Parathyroid adenoma (tissue), 2 donors: ENCODE results near the gene GPC6.

Source experiments
- H2AFZ ChIP-seq: fragments of 300-600 bp; sonication (generic); one replicate; pipeline ENCODE4 v1.7.0; 2017; ENCODE audit warnings: antibody characterized with exemption, mild to moderate bottlenecking
- H3K27ac ChIP-seq: fragments of 300-600 bp; sonication (generic); one replicate; pipeline ENCODE4 v1.7.0; 2017
- H3K27me3 ChIP-seq: fragments of 300-600 bp; sonication (generic); one replicate; pipeline ENCODE4 v1.7.0; 2017; ENCODE audit warnings: low read length; ENCODE audit not compliant: control insufficient read depth, insufficient read depth
- H3K36me3 ChIP-seq: fragments of 300-600 bp; sonication (generic); one replicate; pipeline ENCODE4 v1.7.0; 2017; ENCODE audit warnings: low read length; ENCODE audit not compliant: control insufficient read depth, insufficient read depth
- H3K4me1 ChIP-seq: fragments of 300-600 bp; sonication (generic); one replicate; pipeline ENCODE4 v1.7.0; 2017; ENCODE audit warnings: control low read depth
- H3K4me2 ChIP-seq: fragments of 300-600 bp; sonication (generic); one replicate; pipeline ENCODE4 v1.7.0; 2017; ENCODE audit warnings: low read length
- H3K4me3 ChIP-seq: fragments of 300-600 bp; sonication (generic); one replicate; pipeline ENCODE4 v1.7.0; 2017; ENCODE audit warnings: low read depth, low read length
- H3K79me2 ChIP-seq: fragments of 300-600 bp; sonication (generic); one replicate; pipeline ENCODE4 v1.7.0; 2017; ENCODE audit warnings: control low read depth
- H3K9ac ChIP-seq: fragments of 300-600 bp; sonication (generic); one replicate; pipeline ENCODE4 v1.7.0; 2017; ENCODE audit warnings: mild to moderate bottlenecking
- H3K9me3 ChIP-seq: fragments of 300-600 bp; sonication (generic); one replicate; pipeline ENCODE4 v1.7.0; 2017; ENCODE audit warnings: low read length; ENCODE audit not compliant: control insufficient read depth
- CTCF ChIP-seq: fragments of 300-600 bp; sonication (generic); IDR thresholded peaks from one replicate; pipeline ENCODE4 v1.7.0; 2017; ENCODE audit warnings: antibody characterized with exemption, mild to moderate bottlenecking
- donor health status: primary hyperparathyroidism.

The GPC6 gene

GRCh38 chr13:93499991-93500390 lies 273.4 kb downstream of the GPC6 start:
- Histone ChIP-seq H3K27ac (no peak overlapping the region), H2AFZ (no peak overlapping the region), H3K9ac (no peak overlapping the region), H3K27me3 (no peaks in the 10 kb centered on the region), H3K4me1 (no peaks in the 10 kb centered on the region), H3K9me3 (no peaks in the 10 kb centered on the region), H3K4me2 (no peak overlapping the region), H3K79me2 (no peaks in the 10 kb centered on the region), H3K36me3 (no peaks in the 10 kb centered on the region), H3K4me3 (no peak overlapping the region)
- TF ChIP-seq CTCF = no peak

- no peak for TF ChIP-seq CTCF
- H3K4me1 ChIP-seq = no peaks in the 10 kb centered on the region
- H3K9ac ChIP-seq = no peak overlapping the region
These were observed 275.5 kb downstream of the GPC6 start for GRCh38 chr13:93502071-93502470.

GRCh38 chr13:93502987-93503615 lies 276.5 kb downstream of the GPC6 start:
- Histone ChIP-seq H3K27ac (no peak overlapping the region), H3K79me2 (no peaks in the 10 kb centered on the region), H3K36me3 (no peaks in the 10 kb centered on the region), H3K4me1 (no peaks in the 10 kb centered on the region), H3K4me2 (no peak overlapping the region), H3K9me3 (no peaks in the 10 kb centered on the region), H3K27me3 (no peaks in the 10 kb centered on the region), H3K9ac (no peak overlapping the region), H2AFZ (no peak overlapping the region), H3K4me3 (no peak overlapping the region)
- TF ChIP-seq CTCF = no peak

More at GRCh38 chr13:93502071-93502470, 275.5 kb downstream of the GPC6 start:
- no peak overlapping the region for H2AFZ ChIP-seq
- H3K4me3 ChIP-seq = no peak overlapping the region
- no peaks in the 10 kb centered on the region for H3K27me3 ChIP-seq
- no peak overlapping the region for H3K4me2 ChIP-seq
- no peaks in the 10 kb centered on the region for H3K79me2 ChIP-seq
- H3K27ac ChIP-seq = no peak overlapping the region
- no peaks in the 10 kb centered on the region for H3K36me3 ChIP-seq
- H3K9me3 ChIP-seq = no peaks in the 10 kb centered on the region

GRCh38 chr13:93505104-93505952 lies 278.7 kb downstream of the GPC6 start:
- no peak overlapping the region for H3K4me3 ChIP-seq
- no peak overlapping the region for H3K4me2 ChIP-seq
- no peak for TF ChIP-seq CTCF
- H3K9me3 ChIP-seq = no peaks in the 10 kb centered on the region
- no peak overlapping the region for H2AFZ ChIP-seq
- H3K27ac ChIP-seq = no peak overlapping the region
- H3K79me2 ChIP-seq = no peaks in the 10 kb centered on the region
- H3K9ac ChIP-seq = no peak overlapping the region
- no peaks in the 10 kb centered on the region for H3K36me3 ChIP-seq
- no peaks in the 10 kb centered on the region for H3K4me1 ChIP-seq
- H3K27me3 ChIP-seq = no peaks in the 10 kb centered on the region
